Cortex of kidney (tissue), 1 donor: ENCODE measurements around the gene GSTM3.

Experiments
- DNase-seq: peaks from one replicate; lab custom pipeline; 2025; lab: John Stamatoyannopoulos, UW

The GSTM3 gene

DNA sequence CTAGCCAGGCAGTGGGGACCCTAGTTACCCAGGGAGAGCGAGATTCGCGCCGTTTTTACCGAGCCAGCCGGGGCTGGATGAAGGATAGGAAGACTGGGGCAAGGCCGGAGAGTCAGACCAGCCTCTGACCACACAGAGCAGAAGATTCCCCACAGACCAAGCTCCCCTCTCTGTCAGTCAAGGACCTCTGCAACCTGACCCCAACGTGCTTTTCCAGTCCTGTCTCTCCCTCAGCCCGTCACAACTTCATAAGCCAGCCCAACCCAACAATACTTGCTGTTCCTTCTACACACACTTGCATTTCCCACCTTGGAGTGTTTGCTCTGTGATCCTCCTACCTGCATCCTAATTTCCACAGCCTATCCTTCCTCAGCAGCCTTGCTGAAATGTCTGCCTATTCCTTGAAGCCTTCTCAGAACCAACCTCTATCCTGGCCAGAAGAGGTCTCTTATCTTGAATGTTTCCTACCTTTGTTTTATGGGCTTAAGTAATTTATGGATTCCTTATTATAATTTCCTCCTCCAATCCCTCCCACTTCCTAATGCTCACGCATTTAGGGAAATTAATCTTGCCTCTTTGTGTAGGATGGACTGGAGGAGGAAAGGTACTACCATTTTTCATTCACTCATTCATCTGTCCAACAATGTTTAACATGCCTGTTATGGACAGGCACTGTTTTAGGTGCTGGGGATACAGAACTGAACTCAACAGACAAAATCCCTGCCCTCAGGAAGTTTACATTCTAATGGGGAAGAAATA is at the start of gene GSTM3:
Gene GSTM3 (minus strand): TSS at position 424 of the 759 bp plus-strand sequence. CDS start 751 bp downstream, outside the sequence.
- no peak for DNase-seq

DNA sequence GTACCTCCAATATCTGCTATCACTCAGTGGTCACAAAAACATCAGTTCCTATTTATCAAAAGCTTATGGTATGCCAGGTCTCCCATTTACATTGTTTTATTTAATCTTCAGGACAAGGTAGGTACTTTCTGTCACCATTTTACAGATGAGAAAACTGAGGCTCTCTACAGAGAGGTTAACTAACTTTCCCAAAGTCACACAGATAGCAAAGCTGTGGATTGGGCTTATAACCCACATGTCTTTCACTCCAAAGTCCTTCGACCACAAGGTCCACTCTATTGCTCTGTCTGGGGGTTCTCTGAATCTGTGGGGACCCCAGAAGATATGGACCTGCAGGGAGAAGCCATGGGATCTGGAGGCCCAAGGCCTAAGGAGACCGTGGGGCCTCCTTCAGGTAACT is 49.5 kb upstream of the GSTM3 start:
- DNase-seq: no peak

DNA sequence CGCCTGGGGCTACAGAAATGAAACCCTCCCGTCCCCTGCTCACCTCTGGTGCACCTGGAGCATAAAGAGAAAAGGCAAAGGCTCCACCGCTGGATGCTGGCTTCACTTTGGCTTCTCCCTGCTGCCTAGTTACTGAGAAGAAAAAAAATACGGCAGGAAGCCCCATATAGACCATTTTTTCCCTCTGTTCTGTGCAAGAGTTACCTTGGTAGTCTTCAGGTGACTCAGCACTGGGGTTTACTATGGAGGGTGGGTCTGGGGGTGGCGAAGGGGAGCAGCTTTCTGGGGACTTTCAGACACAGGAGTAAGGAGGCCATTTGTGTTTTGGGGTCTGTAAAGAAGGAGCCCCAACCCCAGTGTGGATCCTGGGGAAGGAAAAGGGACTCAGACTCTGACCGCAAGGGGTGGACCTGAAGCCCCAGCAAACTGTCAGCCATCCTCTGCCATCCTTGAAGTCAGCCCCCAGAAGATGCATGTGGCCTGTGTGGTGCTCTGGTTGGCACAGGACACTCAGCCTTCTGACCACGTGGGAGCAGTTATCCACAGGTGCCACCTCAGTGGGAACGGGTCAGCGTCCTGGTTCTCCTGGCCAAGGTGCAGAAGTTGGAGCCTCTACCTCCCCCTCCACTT is 48.8 kb upstream of the GSTM3 start:
- no peak for DNase-seq

DNA sequence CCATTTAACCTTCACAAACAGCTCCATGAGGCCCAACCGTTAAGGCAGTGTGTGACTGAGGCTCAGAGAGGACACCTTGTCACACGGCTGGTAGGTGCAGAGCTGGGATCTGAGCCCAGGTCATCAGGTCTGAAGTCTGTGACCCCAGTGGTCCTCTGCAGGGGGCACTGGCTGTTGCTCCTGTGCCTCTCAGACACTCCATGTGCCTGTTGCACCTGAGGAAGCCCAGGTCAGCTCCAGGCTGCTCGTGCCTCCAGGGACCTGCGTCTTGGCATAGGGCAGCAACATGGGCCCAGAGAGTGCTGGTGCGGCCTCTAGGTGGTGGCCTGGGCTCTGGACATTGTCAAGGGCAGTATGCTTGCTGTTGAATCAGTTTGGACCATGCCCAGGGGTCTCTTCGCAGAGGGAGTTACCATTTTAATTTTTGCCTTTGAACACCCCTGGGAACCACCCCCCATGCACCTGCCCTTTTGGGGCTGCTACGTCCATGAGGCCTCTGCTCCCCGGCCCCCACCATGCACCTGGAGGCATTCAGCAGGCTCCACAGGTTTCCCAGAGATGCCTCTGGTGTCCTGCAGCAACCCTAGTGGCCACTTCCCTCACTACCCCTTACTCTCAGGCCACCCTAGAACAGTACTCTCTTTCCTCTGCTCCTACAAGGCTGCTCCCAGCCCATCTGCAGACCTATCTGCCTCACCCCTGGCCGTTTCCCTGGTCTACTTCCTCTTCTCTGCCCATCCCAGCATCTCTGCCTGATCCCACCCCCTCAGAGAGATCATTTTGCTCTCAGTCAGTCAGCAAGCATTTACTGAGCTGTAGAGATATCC is 48.1 kb upstream of the GSTM3 start:
- DNase-seq: no peak

DNA sequence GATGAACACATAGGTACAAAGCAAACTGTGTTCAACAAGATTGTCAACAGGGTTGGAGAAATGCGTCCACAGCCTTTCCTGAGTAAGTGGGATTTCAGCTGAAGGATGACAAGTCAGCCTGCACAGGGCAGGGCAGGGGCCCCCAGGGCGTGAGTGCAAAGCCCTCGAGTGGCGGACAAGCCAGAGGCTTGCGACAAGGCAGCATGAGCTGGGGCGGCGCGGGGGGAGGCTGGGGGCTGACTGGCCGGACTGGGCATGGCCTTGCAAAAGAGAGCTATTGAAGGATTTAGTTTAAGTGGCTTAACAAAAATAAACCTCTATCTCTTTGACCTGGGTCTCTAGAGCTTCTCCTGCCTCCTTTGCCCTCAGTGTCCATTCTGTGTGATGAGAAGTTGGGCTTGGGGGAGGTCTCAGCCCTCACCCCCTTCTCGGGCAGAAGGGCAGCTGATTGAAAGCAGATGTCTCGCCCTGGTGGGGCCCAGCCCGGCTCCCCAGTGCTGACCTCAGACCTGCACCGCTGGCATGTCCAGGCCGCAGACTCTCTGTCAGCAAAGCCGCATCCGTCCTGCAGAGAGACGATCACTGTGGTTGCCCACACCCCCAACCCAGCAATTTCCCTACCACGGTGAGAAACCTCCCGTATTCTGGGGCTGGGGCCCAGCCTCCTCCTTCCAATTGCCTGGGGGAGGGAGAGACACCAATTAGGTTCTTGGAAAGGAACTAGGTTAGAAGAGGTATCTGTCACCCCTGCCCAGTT is 47.2 kb upstream of the GSTM3 start:
- DNase-seq: no peak

DNA sequence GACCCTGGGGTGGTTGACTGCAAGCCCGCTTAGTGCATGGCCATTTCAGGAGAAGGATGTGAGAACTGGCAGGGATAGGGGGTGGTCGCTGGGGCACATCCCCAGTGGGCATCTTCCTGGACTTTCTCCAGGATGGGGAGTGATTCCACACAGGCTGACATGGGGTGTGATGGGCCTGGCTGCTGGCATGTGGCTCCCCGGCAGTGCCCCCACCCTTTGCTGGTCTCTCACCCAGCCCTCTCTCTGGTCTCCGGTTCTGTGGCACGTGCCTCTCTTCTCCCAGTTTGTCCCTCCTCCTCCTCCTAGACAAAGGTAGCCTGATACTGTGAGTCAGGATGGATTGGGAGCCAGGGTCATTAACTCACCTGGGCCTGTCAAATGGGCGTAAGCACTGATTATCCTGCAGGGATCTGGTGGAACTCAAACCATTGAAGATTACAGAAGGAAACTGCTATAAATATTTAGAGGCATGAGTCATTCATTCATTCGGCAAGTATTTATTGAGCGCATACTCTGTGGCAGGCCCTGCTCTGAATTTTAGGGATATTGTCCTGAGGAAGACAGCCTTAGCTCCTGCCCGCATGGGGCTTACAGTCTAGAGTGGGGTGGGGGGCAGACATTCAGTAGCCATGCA is 46.5 kb upstream of the GSTM3 start:
- DNase-seq: no peak

DNA sequence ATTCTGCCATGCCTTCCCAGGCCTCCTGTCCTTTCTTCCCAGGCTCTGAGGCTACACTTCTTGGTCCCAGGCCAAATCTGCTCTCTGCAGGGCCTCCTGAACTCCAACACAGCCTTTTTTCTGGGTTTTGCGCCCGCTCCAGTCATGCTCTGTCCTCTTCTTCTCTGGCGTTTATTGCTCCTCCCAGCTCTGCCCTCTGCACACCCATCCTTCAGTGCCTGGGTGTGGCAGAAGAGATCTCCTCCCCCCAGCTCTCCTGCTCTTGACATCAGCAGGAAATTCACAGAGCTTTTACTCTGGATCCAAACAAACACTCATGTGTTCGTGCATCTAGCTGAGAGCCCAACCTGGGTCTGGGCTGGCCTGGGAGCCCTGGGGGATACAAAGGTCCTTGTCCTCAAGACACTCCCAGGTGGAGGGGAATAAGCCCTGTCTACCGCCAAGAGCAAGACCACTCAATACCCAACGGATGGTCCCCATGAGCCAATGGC is 45.7 kb upstream of the GSTM3 start:
- DNase-seq: no peak

DNA sequence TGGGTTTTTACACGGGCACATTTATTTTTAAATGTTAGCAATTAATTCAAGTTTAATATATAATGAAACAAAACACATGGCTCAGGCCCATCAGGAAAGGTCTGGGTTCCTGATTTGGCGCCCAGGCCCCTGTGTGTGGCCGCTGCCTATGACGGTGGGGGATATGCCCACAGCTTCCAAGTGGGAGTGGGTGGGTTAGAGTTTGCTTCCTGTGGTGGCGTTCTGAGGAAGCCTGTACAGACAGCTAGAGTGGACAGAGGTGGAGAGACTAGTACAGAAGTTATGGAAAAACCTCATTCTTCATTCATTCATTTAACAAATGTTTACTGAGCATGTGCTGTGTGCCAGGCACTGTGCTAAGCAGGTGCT is 45.3 kb upstream of the GSTM3 start:
- DNase-seq: no peak

DNA sequence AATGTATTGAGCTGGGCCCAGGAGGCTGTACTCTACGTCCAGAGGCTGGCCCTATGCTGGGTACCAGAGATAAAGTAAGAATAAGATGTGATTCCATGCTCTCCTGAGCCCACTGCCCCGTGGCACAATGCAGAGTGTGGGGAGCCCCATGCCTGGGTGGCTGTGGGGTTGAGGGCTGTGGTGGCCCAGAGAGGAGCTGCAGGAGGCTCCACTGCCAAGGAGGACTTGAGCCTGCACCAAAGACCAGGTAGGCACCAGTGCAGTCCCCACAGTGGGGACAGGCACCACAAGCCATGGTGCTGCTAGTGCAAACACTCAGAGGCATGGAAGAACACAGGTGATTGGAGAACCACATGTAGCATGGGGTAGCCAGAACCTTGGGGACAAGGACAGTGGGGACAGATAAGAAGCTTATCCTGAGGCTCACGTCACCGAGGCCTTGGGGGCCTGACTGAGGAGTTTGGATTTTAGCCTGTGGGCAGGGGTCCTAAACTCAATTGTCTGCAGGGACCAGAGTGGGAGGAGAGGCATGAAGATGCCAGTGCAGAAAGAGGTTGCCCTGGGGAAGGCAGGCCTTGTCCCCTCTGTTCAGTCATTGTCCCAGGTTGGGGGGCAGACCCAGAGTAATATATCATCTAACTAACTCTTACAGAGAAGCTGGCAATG is 44.7 kb upstream of the GSTM3 start:
- no peak for DNase-seq

DNA sequence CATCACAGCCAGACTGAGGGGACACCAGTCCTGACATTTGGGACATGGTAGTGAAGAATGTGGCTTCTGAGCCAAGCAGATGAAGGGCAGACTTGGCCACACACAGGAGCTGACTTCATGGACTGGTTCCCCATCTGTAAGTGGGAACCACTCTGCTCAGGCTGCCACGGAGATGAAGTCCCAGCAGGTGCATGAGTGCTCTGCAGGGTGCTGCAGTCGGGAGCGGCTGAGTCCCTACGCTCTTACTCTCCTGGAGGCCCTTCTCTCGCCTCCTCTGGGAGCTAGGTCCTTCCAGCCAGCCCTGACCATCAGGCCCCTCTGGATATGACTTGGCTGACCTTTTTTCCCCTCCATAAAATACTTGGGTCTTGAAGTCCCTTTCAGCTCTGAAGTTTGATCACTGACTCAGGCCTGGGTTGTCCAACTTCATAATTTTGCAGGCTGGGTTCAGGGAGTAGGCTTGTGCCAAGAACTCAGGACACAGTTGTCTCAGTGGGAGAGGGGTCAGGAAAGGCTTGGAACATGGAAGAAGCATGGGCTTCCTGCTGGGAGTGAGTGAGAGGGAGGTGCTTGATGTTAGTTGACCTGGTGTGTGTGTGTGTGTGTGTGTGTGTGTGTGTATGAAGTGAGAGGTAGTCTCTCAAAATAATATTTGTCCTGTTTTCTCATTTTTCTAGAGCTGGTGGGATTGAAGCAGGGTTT is 43.9 kb upstream of the GSTM3 start:
- no peak for DNase-seq

DNA sequence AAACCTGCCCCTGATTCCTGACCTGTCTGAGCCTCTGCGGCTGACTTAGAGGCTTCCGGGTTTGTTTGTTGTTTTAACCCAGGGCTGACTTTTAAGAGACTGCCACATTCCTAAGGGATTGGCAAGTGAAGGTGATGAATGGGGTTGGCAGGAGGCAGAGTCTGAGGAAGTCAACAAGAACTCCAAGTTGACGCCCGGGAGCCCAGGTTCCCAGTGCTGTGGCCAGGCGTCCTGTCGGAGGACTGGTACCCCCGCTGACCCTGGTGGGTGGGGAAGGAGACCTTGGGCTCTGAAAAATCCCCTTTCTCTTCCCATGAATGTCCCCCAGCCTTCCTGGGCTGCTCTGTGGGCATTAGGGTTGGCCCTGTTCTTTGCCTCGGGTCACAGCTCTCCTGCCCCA is 42.6 kb upstream of the GSTM3 start:
- no peak for DNase-seq

DNA sequence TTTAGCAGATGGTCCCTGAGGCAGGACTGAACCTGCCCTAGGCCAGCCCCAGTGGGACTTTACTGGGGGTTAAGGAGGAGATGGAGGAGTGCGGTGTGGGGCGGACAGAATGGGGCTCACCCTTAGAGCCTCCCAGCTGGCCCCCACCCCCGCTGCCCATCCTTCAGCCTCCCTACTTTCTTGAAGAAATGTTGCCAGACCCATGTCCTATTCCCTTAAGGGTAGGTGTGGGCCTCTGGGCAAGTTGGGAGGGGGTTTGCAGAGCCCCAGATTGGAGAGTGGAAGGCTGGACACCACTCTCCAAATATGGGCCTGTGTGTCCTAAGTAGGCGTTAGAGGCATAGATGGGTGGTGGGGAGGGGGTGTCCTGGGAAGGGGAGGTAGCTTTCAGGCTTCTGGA is 42.1 kb upstream of the GSTM3 start:
- no peak for DNase-seq

DNA sequence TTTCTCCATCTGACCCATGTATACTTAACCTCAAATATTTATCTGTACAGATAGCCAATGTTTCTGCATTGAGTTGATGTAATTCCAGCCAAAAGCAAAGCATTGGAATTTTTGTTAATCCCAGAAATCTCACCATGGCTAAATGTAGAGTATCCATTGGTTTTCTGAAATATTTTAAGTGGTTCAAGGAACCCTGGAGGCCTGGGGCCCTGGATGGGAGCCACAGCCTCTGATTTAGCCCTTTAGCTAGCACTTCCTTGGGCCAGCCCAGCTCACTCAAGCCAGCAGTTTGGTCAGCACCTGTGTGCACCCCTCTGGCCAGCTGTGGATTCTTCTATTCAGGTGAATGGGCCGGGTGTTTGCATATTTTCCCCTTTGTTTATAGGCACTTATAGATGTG is 41.7 kb upstream of the GSTM3 start:
- no peak for DNase-seq

DNA sequence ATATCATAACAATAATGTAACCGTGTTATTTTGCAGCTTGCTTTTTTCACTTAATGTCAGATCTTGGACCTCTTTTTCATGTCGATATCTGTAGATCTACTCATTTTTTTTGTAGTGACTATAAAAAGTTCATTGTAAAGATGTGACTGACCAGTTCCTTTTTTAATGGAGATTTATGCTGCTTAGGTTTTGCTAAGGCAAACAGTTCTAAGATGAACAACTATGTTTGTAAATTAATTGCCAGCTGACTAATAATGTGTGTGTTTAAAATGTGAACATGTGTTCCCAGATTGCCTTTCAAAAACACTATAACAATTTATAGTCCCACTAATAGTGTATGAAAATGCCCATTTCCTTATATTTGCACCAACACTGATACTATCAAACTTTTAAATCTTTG is 41.0 kb upstream of the GSTM3 start:
- no peak for DNase-seq

DNA sequence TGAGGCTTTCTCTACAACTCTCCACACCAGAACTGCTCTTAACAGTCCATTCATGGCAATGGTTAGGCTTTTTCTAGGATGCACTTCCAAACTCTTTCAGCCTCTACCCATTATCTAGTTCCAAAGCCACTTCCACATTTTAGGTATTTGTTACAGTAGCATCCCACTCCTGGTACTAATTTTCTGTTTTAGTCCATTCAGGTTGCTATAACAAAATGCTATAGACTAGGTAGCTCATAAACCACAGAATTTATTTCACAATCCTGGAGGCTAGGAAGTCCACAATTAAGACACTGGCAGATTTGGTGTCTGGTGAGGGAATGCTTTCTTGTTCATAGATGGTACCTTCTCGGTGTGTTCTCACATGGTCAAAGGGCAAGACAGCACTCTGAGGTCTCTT is 40.1 kb upstream of the GSTM3 start:
- DNase-seq: no peak

DNA sequence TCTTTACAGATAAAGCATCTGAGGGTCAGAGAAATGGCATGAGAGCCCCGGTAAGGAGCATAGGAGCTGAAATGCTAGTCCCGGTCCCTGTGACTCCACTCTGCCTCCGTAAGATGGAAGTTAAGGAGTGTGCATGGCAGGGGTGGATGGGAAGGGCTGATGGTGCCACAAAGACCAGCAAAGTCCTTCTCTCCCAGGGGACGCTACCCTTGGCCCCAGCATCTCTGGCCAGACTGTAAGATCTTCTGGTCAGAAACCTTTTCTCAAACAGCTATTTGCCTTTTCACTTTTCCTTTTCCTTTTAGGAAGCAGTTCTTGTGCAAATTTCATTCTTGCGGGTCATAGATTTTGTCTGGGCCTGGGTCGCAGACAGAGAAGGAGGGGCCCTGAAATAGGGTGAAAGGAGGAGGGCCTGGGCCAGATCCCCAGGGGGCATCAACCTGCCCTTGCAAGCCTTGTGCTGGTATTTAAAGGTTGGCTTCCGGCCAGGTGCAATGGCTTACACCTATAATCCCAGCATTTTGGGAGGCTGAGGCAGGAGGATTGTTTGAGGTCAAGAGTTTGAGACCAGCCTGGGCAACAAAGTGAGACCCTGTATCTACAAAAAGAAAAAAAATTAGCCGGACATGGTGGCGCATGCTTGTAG is 37.3 kb upstream of the GSTM3 start:
- DNase-seq: no peak

DNA sequence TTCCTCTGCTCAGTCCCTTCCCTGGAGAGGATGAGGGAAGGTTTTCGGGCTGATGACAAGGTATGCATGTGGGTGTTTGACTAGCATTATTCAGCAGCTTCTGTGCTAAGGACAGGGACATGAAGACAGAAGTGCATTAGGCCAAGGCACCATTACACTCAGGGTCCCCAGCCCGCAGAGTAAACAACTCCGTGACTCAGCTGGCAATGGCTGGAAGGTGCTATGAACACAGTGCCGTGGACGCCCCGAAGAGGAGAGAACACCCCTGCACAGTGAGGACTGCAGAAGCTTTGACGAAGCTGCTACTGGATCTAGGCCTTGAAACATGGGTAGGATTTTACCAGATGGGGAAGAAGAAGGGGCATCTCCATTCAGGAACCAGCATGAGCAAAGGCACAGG is 36.6 kb upstream of the GSTM3 start:
- DNase-seq: no peak

DNA sequence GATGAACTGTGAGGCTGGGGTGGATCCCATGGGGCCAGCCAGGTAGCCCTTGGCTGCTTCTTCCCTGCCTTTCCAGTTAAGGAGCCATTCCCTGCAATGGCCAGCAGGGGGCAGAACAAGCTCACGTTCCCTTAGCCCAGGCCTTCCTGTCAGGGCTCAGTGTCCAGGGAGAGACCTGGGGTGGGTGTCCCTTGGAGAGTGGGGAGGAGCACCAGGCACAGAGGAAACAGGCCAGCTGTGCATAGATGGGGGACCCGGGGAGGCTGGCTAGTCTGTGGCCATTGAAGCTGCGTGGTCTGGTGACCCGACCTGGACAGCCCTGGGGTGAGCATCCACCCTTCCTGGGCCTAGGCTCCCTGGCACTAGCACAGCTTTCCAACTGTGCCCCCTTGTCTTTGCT is 36.1 kb upstream of the GSTM3 start:
- DNase-seq: no peak

DNA sequence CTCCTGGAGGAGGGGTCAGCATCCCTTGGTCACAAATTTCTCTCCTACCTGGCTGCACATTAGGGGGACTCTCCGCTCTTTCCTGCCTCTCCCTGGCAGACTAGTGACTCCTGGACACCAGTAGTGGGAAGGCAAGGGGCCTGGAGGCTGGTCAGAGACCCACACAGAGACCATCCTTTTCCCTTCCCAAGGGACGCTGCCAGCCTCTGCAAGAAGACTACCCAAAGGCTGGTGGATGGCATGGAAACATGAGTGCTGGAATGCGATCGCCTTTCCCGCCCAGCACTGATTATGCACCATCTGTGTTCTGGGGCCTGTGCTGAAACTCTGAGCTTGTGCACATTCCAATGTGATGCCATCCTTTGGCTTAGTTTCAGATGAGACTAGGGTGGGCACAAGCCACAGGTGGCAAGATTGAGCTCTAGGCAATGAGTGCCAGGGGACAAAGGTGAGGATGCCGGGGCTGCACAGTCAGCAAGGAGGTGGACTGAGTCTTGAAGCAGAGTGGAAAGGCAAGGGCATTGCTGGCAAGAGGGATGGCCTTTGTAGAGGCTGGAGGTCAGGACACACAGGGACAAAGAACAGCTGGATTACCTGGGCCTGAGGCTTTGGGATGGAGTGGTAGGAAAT is 35.5 kb upstream of the GSTM3 start:
- no peak for DNase-seq

DNA sequence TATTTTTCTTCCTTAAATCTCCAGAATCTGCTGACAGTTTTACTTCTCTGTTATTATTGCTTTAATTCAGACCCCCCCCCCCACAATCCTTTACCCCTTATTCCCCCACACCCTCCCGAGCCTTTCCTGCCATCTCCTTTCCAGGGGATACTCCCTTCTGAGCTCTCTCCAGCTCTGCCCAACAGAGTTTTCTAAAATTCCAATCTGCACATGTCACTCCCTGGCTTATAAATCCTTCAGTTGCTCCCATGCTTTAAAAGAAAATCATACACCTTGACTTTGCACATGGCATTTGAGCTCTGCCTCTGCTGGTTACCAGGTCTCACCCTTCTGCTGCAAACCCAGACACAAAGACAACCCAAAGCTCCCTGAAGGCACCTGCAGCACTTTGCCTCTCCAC is 34.6 kb upstream of the GSTM3 start:
- DNase-seq: no peak
